Heart left ventricle (tissue), 16 donors: ENCODE measurements around the gene ESYT2. TPM values are rescaled to one million over a fixed set of nuclear protein-coding genes. Genes with fewer than 3 reads are reported as not detected.

Source experiments
- ATAC-seq, 4 donors: fragments of 200-7000 bp; cut with Tn5 transposase; one replicate each; pipeline ENCODE4 v1.9.1; 2020 to 2022; ENCODE audit warnings: moderate library complexity in 4 of 4, mild to moderate bottlenecking in 3 of 4, moderate number of reproducible peaks in 1 of 4
- DNase-seq, 5 donors: peaks; one replicate each; pipeline ENCODE4 v3.0.0-alpha.2; 2020
- H3K27ac ChIP-seq, 12 donors: fragments of 200-600 bp; sonication (generic) in 4 of 12; one replicate each; pipeline versions ENCODE4 v1.5.0 to v1.8.0; 2016 to 2022; ENCODE audit warnings: mild to moderate bottlenecking in 2 of 12
- H3K27me3 ChIP-seq, 9 donors: fragments of 200-600 bp; sonication (generic) in 2 of 9; one replicate each; pipeline versions ENCODE4 v1.5.1 to v1.8.0; 2016 to 2022; ENCODE audit warnings: mild to moderate bottlenecking in 3 of 9
- H3K36me3 ChIP-seq, 9 donors: fragments of 200-600 bp; sonication (generic) in 2 of 9; one replicate each; pipeline versions ENCODE4 v1.5.0 to v1.8.0; 2018 to 2022; ENCODE audit warnings: mild to moderate bottlenecking in 2 of 9
- H3K4me1 ChIP-seq, 12 donors: fragments of 200-600 bp; sonication (generic) in 4 of 12; one replicate each; pipeline versions ENCODE4 v1.5.0 to v1.8.0; 2016 to 2022; ENCODE audit warnings: mild to moderate bottlenecking in 3 of 12
- H3K4me3 ChIP-seq, 12 donors: fragments of 200-600 bp; sonication (generic) in 4 of 12; one replicate each; pipeline versions ENCODE4 v1.5.0 to v1.8.0; 2017 to 2022; ENCODE audit warnings: mild to moderate bottlenecking in 9 of 12, moderate library complexity in 4 of 12
- H3K9me3 ChIP-seq, 12 donors: fragments of 200-600 bp; sonication (generic) in 4 of 12; one replicate each; pipeline versions ENCODE4 v1.5.0 to v1.8.0; 2016 to 2022; ENCODE audit warnings: mild to moderate bottlenecking in 1 of 12
- CTCF ChIP-seq, 12 donors: fragments of 200-600 bp; sonication (generic) in 4 of 12; IDR thresholded peaks; one replicate each; pipeline versions ENCODE4 v1.5.0 to v1.8.0; 2018 to 2022; ENCODE audit warnings: antibody characterized with exemption in 12 of 12, mild to moderate bottlenecking in 5 of 12
- POLR2A ChIP-seq, 2 donors: fragments of 450-650 bp; IDR thresholded peaks; one replicate each; pipeline ENCODE4 v1.6.1; 2017; ENCODE audit warnings: antibody characterized with exemption in 2 of 2, mild to moderate bottlenecking in 2 of 2, moderate library complexity in 2 of 2
- WGBS, 4 donors: extraction: QIAGEN DNeasy Blood & Tissue Kit in 2 of 4; methylation state at CpG; one replicate each; pipeline versions ENCODE4 v1.1.5 to v1.1.7; 2013 to 2018; 5-methylcytosine and 5-hydroxymethylcytosine counted together
- intact Hi-C, 10 donors: fragments of 100-400 bp; cut with DNase I; formaldehyde crosslinking; loops; one replicate each; pipeline versions ENCODE4 v1.11.1 to v1.14.2; 2022
- polyA plus RNA-seq, 2 donors: library from polyadenylated mRNA; stranded (reverse); fragments of 200-250 nt; gene quantifications; one replicate each; pipeline ENCODE4 v1.2.3, GENCODE V29; 2013
- total RNA-seq, 9 donors: library from RNA; depleted of rRNA in 2 of 9; stranded (reverse); fragments of >200 nt in 2 of 9; fragmentation: NEBNext Ultra II Directional in 3 of 9; extraction: Animal tissue kit (Norgen Biotek cat#: 25700) in 3 of 9; gene quantifications; one replicate each; pipeline versions ENCODE4 v1.1.0 to v1.2.4, GENCODE V29; 2016 to 2023
- donor health status: ischemic (EF 13 %, LVEDD 7.1; RV severe dilation, severe dysfunction).
- donor health status: healthy with polysubstance abuse.
- donor health status: DM: no; HTN: yes; CAD: no.
- donor health status: DM: no; HTN: no; CAD: no.
- donor health status: ischemic (EF 25% LVEDD 6.9; RV normal size, moderate dysfunction).
- donor health status: ischemic (EF 25% LVEDD 5.7; RV mildly dilated, moderate dysfunction).
- donor health status: healthy.
- donor health status: DM: yes; HTN: yes; CAD: no.
- donor health status: ischemic (EF 35%, LVEDD 5.7; RV mildly dilated, moderate dysfunction).
- donor health status: nonischemic (EF 11% LVEDD 7.7; RV severe dilation, severe dysfunction).
- donor health status: DM: yes; HTN: yes; CAD: no.
- donor health status: PGD.
- donor health status: ischemic (EF 29% LVEDD 5.4; RV normal size, mild dysfunction).
- donor health status: nonischemic (EF 23%, LVEDD 6.1; RV moderate dilation, normal function).

The ESYT2 gene
- total and polyA plus RNA-seq, 11 donors, result 16.2 to 91.8 (median 49.8) TPM

- Histone ChIP-seq H3K27me3 (no peaks in the 10 kb centered on the region), H3K36me3 (peaks cover 0 to 99% (median 88%) of the 10 kb centered on the region in 9 donors), H3K27ac (no peak overlapping the region), H3K4me1 (peaks cover 0 to 9% (median 0%) of the 10 kb centered on the region in 12 donors), H3K4me3 (no peak overlapping the region), H3K9me3 (no peaks in the 10 kb centered on the region)
- 58 to 65% (median 61%) methylated on average over 3 of the region's 3 CpGs for WGBS, 4 donors
- TF ChIP-seq POLR2A (IDR thresholded peaks at IDR 0.05) (no peak), CTCF (IDR thresholded peaks at IDR 0.05) (no peak)
- intact Hi-C loops, result no loop called here
- DNase-seq (no peak), ATAC-seq (no peak)
Measured at GRCh38 chr7:158750702-158751101, 78.6 kb downstream of the ESYT2 start.

GRCh38 chr7:158749396-158749795 is 79.9 kb downstream of the ESYT2 start:
- Histone ChIP-seq H3K36me3 (peaks cover 0 to 99% (median 88%) of the 10 kb centered on the region in 9 donors), H3K9me3 (no peaks in the 10 kb centered on the region), H3K27ac (no peak overlapping the region), H3K27me3 (no peaks in the 10 kb centered on the region), H3K4me1 (peaks cover 0 to 8% (median 0%) of the 10 kb centered on the region in 12 donors), H3K4me3 (no peak overlapping the region)
- WGBS, 4 donors, result 92 to 97% (median 96%) methylated on average over 9 of the region's 9 CpGs
- intact Hi-C loops, result no loop called here
- no peak for ATAC-seq
- TF ChIP-seq CTCF (IDR thresholded peaks at IDR 0.05), result no peak
- no peak for TF ChIP-seq POLR2A (IDR thresholded peaks at IDR 0.05)
- no peak for DNase-seq

GRCh38 chr7:158748335-158748734 is 81.0 kb downstream of the ESYT2 start:
- Histone ChIP-seq H3K4me1 (peaks cover 0 to 8% (median 0%) of the 10 kb centered on the region in 12 donors), H3K27ac (no peak overlapping the region), H3K27me3 (no peaks in the 10 kb centered on the region), H3K4me3 (no peak overlapping the region), H3K36me3 (peaks cover 0 to 99% (median 89%) of the 10 kb centered on the region in 9 donors), H3K9me3 (no peaks in the 10 kb centered on the region)
- 83 to 92% (median 91%) methylated on average over 10 of the region's 10 CpGs for WGBS, 4 donors
- ATAC-seq, result no peak
- no peak for TF ChIP-seq POLR2A (IDR thresholded peaks at IDR 0.05)
- no peak for TF ChIP-seq CTCF (IDR thresholded peaks at IDR 0.05)
- intact Hi-C loops, result no loop called here
- DNase-seq, result no peak

GRCh38 chr7:158747408-158747807 is 81.9 kb downstream of the ESYT2 start:
- Histone ChIP-seq H3K27ac (no peak overlapping the region), H3K27me3 (no peaks in the 10 kb centered on the region), H3K4me3 (no peak overlapping the region), H3K9me3 (no peaks in the 10 kb centered on the region), H3K4me1 (peaks cover 0 to 8% (median 0%) of the 10 kb centered on the region in 12 donors), H3K36me3 (peaks cover 0 to 99% (median 89%) of the 10 kb centered on the region in 9 donors)
- ATAC-seq (peak in 1 of 4 donors; percentile 26), DNase-seq (no peak)
- intact Hi-C loops, result no loop called here
- WGBS, 4 donors, result 79 to 88% (median 87%) methylated on average over 10 of the region's 10 CpGs
- no peak for TF ChIP-seq POLR2A (IDR thresholded peaks at IDR 0.05)
- TF ChIP-seq CTCF (IDR thresholded peaks at IDR 0.05), result no peak
